GM18526 (cell line): ENCODE data around the gene PTGR2.

ENCODE experiments used
- POLR2A ChIP-seq: IDR thresholded peaks from 3 replicates; pipeline ENCODE4 v1.6.1; 2011; ENCODE audit not compliant: insufficient read length; ENCODE audit errors: extremely low read depth

The PTGR2 gene

DNA sequence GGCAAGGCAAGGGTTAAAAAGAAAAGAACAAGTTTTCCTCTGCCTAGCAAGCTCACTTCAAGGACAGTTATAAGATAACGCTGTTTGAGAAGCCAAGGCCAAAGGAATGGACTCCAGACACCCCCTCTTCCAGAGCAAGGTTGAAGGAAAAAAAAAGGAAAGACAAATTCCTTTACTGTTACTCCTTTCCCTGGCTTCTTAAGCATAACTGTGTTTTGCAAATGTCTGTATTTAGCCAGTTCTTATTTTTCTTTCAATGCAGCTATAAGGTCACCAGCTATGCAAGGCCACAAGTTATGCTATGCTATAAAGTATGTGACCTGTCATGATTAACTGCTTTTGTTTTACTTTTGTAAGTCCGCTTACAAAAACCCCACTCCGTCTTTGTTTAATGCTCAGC, 61.6 kb downstream of the PTGR2 start:
- TF ChIP-seq POLR2A: no peak

DNA sequence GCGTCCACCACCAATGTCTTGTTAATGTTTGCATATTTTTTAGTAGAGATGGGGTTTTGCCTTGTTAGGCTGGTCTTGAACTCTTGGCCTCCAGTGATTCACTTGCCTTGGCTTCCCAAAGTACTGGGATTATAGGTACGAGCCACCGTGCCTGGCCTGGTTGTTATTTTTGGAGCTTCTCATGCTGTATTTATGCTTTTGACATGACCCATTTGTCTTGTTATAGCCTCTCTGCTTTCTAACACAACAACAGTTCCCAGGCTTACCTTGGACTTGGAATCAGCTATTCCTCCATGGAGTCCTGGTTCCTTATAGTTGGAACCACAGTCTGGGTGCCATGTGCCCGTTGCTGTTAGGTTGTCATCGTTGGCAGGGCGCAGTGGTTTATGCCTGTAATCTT, 64.7 kb downstream of the PTGR2 start:
- no peak for TF ChIP-seq POLR2A

DNA sequence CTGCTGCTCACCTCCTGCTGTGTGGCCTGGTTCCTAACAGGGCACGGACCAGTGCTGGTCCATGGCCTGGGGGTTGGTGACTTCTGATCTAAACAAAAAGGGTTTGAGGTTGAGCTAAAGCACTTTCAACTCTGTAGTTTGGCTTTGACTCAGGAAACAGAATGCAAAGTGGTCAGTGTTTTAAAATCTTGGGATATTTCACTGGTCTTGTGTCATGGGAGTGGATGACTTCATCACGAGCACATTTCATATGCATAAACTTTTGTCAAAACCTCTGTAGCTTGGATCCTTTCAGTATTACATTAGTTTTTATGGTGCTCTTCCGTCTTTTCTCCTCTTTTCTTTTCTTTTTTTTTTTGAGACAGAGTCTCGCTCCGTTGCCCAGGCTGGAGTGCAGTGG, 72.7 kb downstream of the PTGR2 start:
- TF ChIP-seq POLR2A: no peak
